Keratinocyte (primary cell): ENCODE results near the gene HIPK1. TPM values are rescaled to one million over a fixed set of nuclear protein-coding genes. Genes with fewer than 3 reads are reported as not detected.

Experiments used
- DNase-seq: peaks from one replicate; pipeline ENCODE4 v3.0.0-alpha.2; 2011; ENCODE audit warnings: low read depth, missing footprints, low spot score
- FAIRE-seq: peaks from 2 replicates; lab custom pipeline; 2011; peaks lifted over from hg19 to GRCh38; lab: Jason Lieb, UNC
- H2AFZ ChIP-seq: 2 replicates; pipeline ENCODE4 v1.6.0; 2012; ENCODE audit warnings: low read length, control low read depth, inconsistent platforms; ENCODE audit not compliant: control insufficient read depth
- H3K27ac ChIP-seq: 2 replicates; pipeline ENCODE4 v1.5.1; 2011; ENCODE audit warnings: low read length; ENCODE audit not compliant: control insufficient read depth, insufficient read depth
- H3K27me3 ChIP-seq: 3 replicates; pipeline ENCODE4 v1.6.0; 2011; ENCODE audit warnings: low read length; ENCODE audit not compliant: control insufficient read depth, insufficient read depth; ENCODE audit errors: extremely low read depth
- H3K36me3 ChIP-seq, 2 experiments: 2 replicates in 1 of 2; 3 replicates in 1 of 2; pipeline ENCODE4 v1.5.1; 2011; ENCODE audit warnings: low read length in 2 of 2, mild to moderate bottlenecking in 1 of 2; ENCODE audit not compliant: control insufficient read depth in 2 of 2, insufficient read depth in 2 of 2; ENCODE audit errors: extremely low read depth in 1 of 2
- H3K4me1 ChIP-seq: 3 replicates; pipeline ENCODE4 v1.5.1; 2011; ENCODE audit warnings: low read length; ENCODE audit not compliant: control insufficient read depth, insufficient read depth; ENCODE audit errors: extremely low read depth
- H3K4me2 ChIP-seq: 3 replicates; pipeline ENCODE4 v1.6.0; 2011; ENCODE audit warnings: low read depth, low read length; ENCODE audit not compliant: control insufficient read depth, insufficient read depth; ENCODE audit errors: extremely low read depth
- H3K4me3 ChIP-seq, 3 experiments: fragments of 200-600 bp in 1 of 3; sonication (generic) in 1 of 3; 2 replicates in 2 of 3; 3 replicates in 1 of 3; pipeline ENCODE4 v1.5.1; 2011 to 2016; ENCODE audit warnings: low read length in 3 of 3, mild to moderate bottlenecking in 3 of 3, control low read depth in 2 of 3, inconsistent platforms in 1 of 3, low read depth in 1 of 3, mixed read lengths in 1 of 3, mixed run types in 1 of 3, moderate library complexity in 1 of 3; ENCODE audit not compliant: control insufficient read depth in 2 of 3, insufficient read depth in 2 of 3; ENCODE audit errors: extremely low read depth in 1 of 3
- H3K79me2 ChIP-seq: 2 replicates; pipeline ENCODE4 v1.6.0; 2012; ENCODE audit warnings: low read length; ENCODE audit not compliant: control insufficient read depth, insufficient read depth
- H3K9ac ChIP-seq: 3 replicates; pipeline ENCODE4 v1.6.0; 2011; ENCODE audit warnings: low read length; ENCODE audit not compliant: control insufficient read depth, insufficient read depth; ENCODE audit errors: extremely low read depth
- H3K9me1 ChIP-seq: 3 replicates; pipeline ENCODE4 v1.6.0; 2011; ENCODE audit warnings: low read length; ENCODE audit not compliant: control insufficient read depth, insufficient read depth; ENCODE audit errors: extremely low read depth
- H3K9me3 ChIP-seq: 2 replicates; pipeline ENCODE4 v1.5.1; 2012; ENCODE audit warnings: low read depth, low read length; ENCODE audit not compliant: control insufficient read depth
- H4K20me1 ChIP-seq: 3 replicates; pipeline ENCODE4 v1.6.0; 2011; ENCODE audit warnings: low read length; ENCODE audit not compliant: control insufficient read depth, insufficient read depth; ENCODE audit errors: extremely low read depth
- EZH2 ChIP-seq: IDR thresholded peaks from one replicate; pipeline ENCODE4 v1.6.1; 2012; ENCODE audit warnings: inconsistent platforms, mild to moderate bottlenecking, low read length, moderate library complexity
- dilution Hi-C: fragments of 300-500 bp; cut with MboI; formaldehyde crosslinking; loops from one replicate; pipeline ENCODE4 v1.7.0; 2020; ENCODE audit warnings: low sequenced_read_pairs; ENCODE audit not compliant: extremely low pct_ligation_motif_present
- polyA plus RNA-seq, 5 experiments: library from polyadenylated mRNA; depleted of rRNA in 3 of 5; stranded (reverse) in 3 of 5; stranded (forward) in 1 of 5; unstranded in 1 of 5; fragments of >200 nt; gene quantifications; 1 replicate in 1 of 5; 2 replicates in 3 of 5; 3 replicates in 1 of 5; pipeline versions ENCODE4 v1.2.1 to v1.2.3, GENCODE V29; 2011 to 2012; ENCODE audit warnings: missing spikeins in 2 of 5, low read depth in 1 of 5, low replicate concordance in 1 of 5
- TF ChIP-seq, protein P1 (sequence below), 3 experiments: IDR thresholded peaks in 1 of 3; conservative IDR thresholded peaks in 1 of 3; optimal IDR thresholded peaks in 1 of 3; 2 replicates in 2 of 3; 3 replicates in 1 of 3; pipeline versions ENCODE3 to v1.5.1; 2011; ENCODE audit warnings: low read length in 3 of 3, mild to moderate bottlenecking in 3 of 3, moderate library complexity in 2 of 3, control low read depth in 1 of 3, inconsistent platforms in 1 of 3; ENCODE audit not compliant: insufficient read depth in 2 of 3; ENCODE audit errors: extremely low read depth in 1 of 3

HIPK1 gene
- polyA plus RNA-seq, 1 donor (not counting 4 experiments of a cell fraction or from before 2014, with no cell fraction given) = 19.9 TPM

DNA sequence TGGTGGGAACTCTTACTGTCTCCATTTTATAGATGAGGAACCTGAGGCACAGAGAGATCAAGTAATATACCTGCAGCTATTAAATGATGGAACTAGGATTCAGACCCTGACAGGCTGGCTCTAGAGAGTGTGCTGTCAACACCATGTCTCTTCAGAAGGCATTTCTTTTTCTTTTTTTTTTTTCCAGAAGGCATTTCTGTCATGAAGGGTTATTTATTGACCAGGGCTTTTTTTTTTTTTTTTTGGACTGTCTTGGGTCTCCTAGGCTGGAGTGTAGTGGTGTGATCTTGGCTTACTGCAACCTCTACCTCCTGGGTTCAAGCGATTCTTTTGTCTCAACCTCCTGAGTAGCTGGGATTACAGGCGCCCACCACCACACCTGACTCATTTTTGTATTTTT is 22.6 kb downstream of the HIPK1 start:
- no peaks in the 10 kb centered on the region for H3K27me3 ChIP-seq
- H2AFZ ChIP-seq = no peak overlapping the region

DNA sequence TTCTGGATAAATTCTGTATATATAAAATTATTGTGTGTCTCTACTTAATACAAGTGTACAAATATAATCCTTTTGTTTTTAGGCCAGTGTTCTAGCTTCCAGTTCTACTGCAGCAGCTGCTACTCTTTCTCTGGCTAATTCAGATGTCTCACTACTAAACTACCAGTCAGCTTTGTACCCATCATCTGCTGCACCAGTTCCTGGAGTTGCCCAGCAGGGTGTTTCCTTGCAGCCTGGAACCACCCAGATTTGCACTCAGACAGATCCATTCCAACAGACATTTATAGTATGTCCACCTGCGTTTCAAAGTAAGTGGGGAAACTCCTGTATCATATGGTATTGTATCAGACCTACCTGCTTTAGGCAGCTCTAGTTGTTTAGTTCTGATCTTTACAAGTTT is 28.9 kb downstream of the HIPK1 start:
- no peaks in the 10 kb centered on the region for H3K9me3 ChIP-seq
- no peaks in the 10 kb centered on the region for H3K9me1 ChIP-seq
- H4K20me1 ChIP-seq = no peaks in the 10 kb centered on the region
- no peak for FAIRE-seq
- no peaks in the 10 kb centered on the region for H3K27me3 ChIP-seq
- no peak overlapping the region for H3K9ac ChIP-seq
- dilution Hi-C loops = no loop called here
- no peak for DNase-seq
- H2AFZ ChIP-seq = no peak overlapping the region
- H3K4me2 ChIP-seq = no peak overlapping the region
- H3K36me3 ChIP-seq = peaks cover 11 to 12% of the 10 kb centered on the region in 2 experiments
- no peak overlapping the region for H3K27ac ChIP-seq
- H3K4me3 ChIP-seq = no peak overlapping the region
- no peaks in the 10 kb centered on the region for H3K4me1 ChIP-seq
- TF ChIP-seq EZH2 = no peak
- TF ChIP-seq, protein P1, sequence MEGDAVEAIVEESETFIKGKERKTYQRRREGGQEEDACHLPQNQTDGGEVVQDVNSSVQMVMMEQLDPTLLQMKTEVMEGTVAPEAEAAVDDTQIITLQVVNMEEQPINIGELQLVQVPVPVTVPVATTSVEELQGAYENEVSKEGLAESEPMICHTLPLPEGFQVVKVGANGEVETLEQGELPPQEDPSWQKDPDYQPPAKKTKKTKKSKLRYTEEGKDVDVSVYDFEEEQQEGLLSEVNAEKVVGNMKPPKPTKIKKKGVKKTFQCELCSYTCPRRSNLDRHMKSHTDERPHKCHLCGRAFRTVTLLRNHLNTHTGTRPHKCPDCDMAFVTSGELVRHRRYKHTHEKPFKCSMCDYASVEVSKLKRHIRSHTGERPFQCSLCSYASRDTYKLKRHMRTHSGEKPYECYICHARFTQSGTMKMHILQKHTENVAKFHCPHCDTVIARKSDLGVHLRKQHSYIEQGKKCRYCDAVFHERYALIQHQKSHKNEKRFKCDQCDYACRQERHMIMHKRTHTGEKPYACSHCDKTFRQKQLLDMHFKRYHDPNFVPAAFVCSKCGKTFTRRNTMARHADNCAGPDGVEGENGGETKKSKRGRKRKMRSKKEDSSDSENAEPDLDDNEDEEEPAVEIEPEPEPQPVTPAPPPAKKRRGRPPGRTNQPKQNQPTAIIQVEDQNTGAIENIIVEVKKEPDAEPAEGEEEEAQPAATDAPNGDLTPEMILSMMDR (optimal IDR thresholded peaks at IDR 0.05 in 1 of 3, IDR thresholded peaks at IDR 0.05 in 1 of 3, conservative IDR thresholded peaks at IDR 0.05 in 1 of 3; ENCODE audit: extremely low read depth in 1 of 3, insufficient read depth in 2 of 3, low read length in 3 of 3) = no peak
- H3K79me2 ChIP-seq = no peaks in the 10 kb centered on the region

More for the DNA sequence above, 22.6 kb downstream of the HIPK1 start:
- peaks cover 2 to 4% of the 10 kb centered on the region in 2 experiments for H3K36me3 ChIP-seq
- no peak overlapping the region for H3K4me3 ChIP-seq
- H3K9me3 ChIP-seq = no peaks in the 10 kb centered on the region
- H3K4me2 ChIP-seq = no peak overlapping the region
- H3K27ac ChIP-seq = no peak overlapping the region
- DNase-seq = no peak
- H3K9ac ChIP-seq = no peak overlapping the region
- peaks cover 21% of the 10 kb centered on the region for H3K79me2 ChIP-seq
- dilution Hi-C loops = no loop called here
- H4K20me1 ChIP-seq = no peaks in the 10 kb centered on the region
- TF ChIP-seq EZH2 = no peak
- TF ChIP-seq, protein P1 (optimal IDR thresholded peaks at IDR 0.05 in 1 of 3, IDR thresholded peaks at IDR 0.05 in 1 of 3, conservative IDR thresholded peaks at IDR 0.05 in 1 of 3; ENCODE audit: extremely low read depth in 1 of 3, insufficient read depth in 2 of 3, low read length in 3 of 3) = no peak
- H3K4me1 ChIP-seq = no peaks in the 10 kb centered on the region
- H3K9me1 ChIP-seq = no peaks in the 10 kb centered on the region
- no peak for FAIRE-seq
